NCI-H2081 (cell line): ENCODE data around the gene PLIN1.

ENCODE experiments used
- DNase-seq, 2 experiments: peaks; one replicate each; lab custom pipeline; 2025; lab: John Stamatoyannopoulos, UW

Gene PLIN1

DNA sequence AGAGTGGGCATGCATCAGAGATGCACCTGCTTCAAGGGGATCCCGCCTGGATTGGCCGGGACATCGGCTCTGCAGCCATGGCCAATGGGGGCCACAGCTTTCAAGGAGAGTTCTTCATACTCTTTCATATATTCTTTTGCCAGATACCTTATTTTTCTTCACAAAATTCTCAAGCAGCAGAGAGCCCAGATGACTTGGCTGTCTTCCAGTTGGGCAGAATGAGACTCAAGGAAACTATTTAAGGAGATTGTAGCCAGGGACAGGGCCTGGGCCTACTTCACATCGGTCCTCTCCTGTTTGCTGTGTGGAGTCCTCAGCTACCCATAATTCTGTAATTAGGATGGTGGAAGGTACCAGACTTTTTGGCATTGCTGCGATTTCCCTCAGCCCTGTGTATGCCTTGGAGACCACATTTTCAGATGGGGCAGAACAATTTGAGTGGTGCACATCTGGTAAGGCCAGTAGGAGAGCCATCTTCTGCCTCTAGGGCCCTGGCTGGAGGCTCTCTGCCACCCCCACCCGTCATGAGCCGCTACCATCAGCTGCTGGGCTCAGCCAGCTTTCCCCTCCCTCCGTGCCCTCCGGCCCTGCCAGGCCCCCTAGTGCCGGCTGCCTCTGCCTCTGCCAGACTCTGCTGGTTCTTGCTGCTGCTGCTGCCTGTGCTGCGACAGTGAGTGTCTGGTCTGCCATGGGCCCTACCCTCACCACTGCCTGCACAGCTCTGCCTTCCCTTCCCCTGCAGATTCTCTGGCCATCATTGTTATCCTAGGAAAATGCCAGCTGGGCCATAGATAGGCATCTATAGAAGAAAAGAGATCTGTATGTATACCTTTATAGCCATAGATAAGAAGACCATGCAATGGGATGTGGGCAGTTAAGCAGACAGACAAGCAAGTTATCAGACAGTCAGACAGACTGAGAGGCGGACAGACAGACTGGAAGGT lies 6.7 kb downstream of the PLIN1 start:
- DNase-seq = no peak

DNA sequence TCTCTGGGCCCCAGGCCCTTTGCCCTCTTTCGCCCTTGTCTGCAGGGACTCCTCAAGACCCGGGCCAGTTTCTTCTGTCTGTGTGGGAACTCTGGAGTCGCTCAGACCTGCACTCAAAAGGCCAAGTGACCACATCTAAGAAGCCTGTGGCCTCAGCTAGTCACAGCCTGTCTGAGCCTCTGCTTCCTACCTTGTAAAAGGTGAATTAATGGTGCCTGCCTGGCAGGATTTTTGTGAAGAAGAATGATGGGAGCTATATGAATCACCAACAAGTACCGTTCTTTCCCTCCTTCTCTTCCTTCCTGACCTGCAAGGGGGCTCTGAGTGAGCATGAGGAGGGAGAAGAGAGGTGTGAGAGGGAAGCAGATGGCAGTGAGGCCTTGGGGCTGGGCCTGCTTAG lies 7.5 kb downstream of the PLIN1 start:
- no peak for DNase-seq

DNA sequence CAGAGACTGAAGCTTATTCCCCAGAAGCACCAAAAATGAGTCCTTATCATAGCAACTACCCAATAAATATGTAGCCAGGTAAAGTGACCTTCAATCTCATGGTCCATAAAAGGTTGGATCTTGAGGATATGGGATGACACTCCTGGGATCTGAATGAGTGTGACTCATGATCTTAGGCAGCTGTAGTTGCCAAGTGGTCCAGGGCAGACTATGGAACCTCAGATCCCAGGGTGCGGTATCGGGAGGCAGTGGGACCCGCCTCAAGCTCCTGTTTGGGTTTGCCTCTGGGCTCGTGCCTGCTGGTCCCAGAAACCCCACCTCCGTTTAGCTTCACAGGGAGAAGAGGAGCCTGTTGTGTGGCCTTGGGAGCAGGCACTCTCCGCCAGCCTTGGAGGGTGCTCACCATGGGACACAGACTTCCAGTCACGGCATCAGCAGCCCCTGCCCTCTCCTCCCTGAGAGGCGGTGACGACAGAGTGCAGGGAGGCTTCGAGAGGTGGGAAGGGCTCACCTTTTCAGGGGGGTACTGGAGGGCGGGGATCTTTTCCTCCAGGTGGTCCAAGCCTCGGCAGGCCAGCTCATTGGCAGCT lies 8.1 kb downstream of the PLIN1 start:
- no peak for DNase-seq

DNA sequence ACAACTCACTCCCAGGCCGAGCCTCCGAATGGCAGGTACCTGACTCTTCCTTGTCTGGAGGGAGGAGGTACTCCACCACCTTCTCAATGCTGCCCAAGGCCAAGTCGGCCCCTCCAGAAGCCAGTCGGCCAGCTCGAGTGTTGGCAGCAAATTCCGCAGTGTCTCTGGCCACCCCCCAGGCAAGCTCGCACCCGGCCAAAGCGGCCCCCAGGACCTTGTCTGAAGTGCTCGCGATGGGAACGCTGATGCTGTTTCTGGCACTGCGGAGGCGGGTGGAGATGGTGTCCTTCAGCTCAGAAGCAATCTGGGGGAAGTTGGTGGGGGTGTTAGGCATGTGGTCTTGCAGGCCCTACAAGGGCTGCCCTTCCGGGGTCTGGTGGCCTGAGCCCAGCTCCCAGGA lies 9.2 kb downstream of the PLIN1 start:
- DNase-seq = no peak

DNA sequence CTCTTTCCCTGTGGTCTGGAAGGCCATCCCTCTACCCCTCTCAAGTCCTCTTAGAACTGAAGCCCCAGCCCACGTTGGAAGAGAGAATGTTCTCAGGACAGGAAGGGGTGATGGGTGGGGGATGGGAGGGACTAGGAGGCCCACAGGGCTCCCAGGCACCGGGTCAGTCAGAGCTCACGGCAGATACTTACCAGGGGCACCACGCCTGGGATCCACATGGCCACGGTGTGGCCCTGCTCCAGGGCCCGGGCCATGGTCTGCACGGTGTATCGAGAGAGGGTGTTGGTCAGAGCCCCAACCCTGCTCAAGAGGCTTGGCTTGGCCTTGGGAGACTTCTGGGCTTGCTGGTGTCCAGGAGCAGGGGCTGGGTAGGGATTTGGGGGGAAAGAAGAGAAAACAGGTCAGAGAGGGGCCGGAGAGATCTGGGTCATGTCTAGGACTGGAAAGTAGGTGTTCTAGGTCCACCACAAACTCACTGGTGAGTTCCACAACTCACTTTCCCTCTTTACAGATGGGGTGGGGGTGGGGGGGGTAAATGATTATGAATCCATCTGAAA lies 9.8 kb downstream of the PLIN1 start:
- DNase-seq = no peak

DNA sequence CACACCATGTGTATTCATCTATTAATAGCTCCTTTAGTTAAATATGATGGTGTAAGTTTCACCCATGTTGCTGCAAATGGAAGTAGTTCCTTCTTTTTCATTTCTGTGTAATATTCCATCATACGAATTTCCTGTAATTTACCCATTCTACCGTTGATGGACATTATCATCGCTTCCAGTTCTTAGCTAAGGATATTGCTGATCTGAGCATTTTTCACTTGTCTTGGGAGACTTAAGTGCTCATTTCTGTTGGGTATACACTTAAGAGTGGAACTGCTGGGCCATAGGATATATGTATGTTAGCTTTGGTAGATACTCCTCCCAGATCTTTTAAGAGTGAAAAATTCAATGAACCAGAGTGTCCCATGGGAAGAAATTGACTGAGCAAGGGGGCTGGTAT lies 11.0 kb downstream of the PLIN1 start:
- no peak for DNase-seq

DNA sequence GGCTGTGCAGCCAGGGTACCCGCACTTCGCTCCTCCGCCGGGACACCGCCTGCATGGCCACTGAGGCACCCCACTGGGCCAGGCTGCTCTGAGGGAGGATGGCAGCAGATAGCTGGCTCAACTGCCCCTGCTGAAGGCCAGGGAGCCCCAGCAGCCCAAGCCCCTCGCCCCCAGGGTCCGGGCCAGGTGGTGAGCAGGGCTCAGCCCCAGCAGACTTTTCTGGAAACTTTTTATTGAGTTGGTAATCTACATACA lies 11.5 kb downstream of the PLIN1 start:
- DNase-seq = no peak

DNA sequence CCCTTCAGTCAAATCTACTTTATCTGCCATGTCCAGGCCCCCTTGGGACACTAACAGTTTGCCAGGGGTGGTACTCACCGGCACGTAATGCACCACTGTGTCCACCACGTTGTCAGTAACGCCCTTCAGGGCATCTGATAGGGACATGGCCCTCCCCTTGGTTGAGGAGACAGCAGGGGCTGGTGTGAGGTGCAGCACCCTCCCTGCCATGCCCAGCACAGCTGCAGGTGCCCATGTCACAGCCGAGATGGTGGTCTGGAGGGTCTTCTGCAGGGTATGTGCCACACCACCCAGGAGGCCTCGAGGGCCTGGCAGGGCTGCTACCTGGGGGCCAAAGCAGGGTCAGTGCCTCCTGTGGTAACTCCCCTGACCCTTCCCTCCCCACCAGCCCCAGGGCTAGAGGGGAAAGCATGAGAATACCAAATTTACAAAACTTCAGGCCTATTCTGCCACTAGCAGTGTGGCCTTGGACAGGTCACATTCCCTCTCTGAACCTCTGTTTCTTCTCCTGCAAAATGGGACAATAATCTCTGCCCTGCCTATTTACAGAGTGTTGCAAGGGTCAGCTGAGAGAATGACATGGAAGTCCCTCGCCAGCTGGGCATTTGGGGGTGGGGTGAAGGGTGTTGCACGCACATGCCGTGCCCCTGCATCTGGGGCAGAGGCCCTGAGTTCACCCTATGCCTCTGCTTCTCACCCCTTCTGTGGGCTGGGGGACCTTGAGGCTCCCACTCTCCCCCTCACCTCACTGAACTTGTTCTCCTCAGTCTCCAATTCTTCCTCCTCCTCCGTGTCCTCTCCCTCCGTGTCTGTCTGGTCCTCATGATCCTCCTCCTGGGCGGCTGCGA lies 12.1 kb downstream of the PLIN1 start:
- DNase-seq = no peak

DNA sequence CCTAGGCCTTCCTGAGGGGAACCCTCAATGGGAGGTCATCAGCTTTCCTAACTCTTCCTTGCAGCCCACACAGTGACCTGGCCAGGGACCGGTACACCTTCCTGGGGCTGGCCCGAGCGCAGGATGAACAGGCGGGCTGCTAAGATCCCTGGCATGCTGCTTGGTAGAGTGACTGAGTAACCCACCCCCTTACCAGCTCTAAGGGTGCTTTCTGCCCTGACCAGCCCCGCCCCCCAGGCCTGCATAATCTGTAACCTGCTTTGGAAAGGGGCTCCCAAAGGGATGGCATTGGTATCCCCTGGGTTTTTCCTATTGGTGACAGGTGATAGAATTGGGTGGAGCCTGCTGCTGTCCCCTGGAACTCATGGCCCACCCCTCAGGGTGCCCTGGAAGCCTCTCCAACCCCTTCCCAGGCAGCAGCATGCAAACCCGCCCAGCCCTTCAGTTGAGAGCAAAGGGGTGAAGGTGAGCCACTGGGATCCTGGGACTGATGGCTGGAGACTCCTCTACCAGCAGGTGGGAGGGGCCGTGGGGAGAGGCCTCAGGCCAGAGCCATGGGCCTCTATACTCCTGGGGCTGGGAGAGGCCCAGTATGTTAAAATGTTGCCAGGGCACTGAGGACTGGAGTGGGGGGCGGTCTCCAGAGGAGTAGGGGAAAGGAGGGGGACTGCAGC lies 12.8 kb downstream of the PLIN1 start:
- no peak for DNase-seq

DNA sequence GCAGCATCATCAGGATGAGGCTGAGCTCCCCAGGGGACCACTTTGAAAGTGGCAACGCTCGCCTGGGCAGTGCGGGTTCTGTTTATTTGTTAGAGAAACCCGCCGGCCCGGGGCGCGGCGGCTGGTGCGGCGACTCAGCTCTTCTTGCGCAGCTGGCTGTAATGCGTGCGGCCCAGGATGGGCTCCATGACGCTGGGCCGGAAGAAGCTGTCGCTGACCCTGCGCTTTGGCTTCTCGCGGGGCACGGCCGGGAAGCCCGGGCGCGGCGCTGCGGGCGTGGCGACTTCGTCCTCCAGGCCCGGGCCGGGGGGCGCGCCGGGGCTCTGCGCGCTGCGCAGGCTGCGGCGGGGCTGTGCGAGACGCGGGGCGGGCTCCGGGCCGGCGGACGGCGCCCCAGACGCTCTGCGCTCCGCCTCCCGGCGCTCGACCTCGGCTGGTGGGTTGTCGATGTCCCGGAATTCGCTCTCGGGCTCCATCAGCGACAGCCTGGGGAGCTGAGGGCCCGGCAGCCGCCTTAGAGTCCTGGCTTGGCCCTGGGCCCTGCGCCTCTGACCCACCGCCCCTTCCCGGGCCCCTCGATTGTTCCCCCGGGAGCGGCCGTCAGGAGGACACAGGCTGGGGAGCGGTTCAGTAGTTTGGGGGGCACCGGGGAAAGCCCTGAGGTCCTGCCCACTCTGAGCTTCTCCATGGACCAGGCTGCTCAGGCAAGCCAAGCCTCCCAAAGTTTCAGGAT lies 13.6 kb downstream of the PLIN1 start:
- peak in 1 of 2 experiments; percentile 31 for DNase-seq

DNA sequence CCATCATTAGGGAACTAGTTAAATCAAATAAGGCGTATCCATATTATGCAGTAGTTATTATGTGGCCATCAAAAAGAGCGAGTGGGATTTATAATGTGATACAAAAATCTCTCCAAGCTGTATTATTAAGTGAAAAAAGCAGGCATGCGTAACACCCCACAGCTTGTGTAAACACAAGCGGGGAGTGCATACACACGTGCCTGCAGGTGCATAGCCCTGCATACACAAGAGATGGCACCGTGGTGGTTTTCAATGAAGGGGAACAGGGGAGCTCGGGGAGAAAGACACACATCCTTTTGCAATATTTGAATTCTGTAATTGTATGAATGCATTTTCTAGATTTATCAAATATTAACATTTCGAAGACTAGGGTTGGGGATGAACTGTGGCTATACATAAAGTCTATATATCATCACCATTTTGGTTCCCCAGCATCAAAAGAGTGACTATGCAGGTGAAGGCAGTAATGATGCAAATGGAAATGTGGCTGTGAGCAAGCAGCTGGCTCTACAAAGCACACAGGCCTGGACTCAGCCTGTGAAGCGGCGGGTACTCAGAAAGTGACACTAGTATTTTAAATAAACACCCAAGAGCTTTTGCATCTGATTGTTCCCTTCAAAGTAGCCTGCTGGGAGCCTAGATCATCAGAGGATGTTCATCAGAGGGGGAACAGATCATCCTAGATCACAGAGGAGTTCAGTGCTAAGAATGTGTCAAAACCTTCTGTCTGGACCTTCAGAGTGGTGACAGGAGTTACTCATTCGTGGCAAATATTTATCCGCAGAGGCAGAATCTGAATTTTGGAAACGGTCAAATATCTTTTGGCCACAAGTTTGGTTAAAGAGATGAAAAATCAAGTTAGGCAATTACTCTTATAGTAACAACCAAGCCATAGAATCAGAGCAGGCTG lies 14.5 kb downstream of the PLIN1 start:
- DNase-seq = peak; percentile 64 to 90

DNA sequence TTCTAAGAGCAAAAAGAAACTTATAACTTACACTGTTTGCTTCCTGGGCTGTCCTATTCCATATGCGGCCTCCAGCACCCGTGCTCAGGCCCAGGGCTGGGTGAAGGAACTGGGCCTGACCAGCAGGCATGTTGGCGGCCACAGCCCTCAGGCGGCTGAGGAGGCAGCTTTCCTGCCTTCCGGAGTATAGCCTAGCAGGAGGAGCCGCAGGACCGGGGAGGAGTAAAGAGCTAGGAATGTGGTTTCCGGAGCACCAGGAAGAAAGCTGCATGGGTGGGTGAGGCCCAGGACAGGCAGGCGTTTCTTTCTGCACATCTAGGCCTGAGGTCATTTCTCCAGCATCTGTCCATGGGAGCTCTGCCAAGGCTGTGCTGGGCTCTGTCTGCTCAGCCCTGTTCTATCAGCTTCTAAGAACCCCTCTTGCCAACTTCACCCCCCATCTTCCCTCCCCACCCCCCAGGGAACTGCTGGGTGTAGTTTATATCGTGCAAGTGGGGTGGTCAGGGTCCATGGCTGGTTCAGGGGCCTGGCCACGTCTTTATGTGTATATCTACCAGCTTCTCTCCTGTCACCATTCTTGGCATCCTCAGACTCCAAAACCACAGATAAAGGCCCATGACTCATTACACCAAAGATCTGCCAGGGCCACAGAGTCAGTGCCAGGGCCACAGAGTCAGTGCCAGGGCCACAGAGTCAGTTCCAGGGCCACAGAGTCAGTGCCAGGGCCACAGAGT lies 16.1 kb downstream of the PLIN1 start:
- DNase-seq = no peak

DNA sequence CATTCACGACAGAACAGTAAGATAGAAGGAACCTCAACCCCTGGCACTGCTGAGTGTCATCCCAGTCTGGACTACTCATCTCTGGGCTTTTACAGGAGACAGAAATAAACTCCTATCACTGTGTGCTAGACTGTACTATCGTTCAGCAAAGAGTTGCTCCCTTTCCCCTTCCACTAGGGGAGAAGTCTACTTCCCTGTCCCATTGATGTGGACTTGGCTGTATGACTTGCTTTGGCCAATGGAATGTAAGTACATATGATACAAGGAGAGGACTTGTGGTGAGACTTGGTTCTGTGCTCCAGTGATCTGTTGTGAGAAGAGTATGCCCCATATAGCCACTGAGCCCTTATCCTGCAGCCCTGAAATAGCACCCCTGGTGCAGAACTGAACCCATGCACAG lies 18.6 kb downstream of the PLIN1 start:
- DNase-seq = no peak

DNA sequence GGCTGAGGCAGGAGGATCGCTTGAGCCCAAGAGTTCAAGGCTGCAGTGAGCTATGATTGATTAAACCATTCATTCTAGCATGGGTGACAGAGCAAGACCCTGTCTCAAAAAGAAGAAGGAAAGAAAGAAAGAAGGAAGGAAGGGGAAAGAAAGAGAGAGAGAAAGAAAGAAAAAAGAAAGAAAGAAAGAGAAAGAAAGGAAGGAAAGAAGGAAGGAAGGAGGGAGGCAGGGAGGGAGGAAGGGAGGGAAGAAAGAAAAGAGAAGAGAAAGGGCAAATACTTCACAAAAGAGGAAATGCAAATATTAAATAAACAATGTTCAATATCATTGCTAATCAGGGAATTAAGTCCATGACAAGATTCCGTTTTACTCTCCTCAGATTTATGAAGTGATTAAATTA lies 19.9 kb downstream of the PLIN1 start:
- DNase-seq = no peak

DNA sequence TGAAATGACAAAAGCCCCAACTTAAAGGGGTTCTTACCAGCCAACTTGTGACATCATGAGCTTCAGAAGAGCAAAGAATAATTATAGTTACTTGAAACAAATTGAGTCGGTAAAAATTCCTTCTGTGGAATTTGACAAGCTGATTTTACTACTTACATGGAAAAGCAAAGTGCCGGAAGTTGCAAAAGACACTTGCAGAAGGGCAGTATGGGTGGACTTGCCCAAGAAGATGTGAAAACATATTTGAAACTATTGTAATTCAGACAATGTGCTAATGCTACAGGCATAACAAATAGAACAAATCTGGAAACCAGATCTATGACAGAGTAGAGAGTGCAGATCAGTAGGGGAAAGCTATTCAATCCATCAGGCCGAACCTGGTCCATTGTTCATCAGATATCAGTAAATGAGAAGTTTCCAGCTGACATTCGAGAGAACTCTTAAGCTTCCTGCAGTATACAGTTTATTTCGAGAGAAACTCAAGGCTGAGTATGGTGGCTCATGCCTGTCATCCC lies 21.4 kb downstream of the PLIN1 start:
- no peak for DNase-seq

DNA sequence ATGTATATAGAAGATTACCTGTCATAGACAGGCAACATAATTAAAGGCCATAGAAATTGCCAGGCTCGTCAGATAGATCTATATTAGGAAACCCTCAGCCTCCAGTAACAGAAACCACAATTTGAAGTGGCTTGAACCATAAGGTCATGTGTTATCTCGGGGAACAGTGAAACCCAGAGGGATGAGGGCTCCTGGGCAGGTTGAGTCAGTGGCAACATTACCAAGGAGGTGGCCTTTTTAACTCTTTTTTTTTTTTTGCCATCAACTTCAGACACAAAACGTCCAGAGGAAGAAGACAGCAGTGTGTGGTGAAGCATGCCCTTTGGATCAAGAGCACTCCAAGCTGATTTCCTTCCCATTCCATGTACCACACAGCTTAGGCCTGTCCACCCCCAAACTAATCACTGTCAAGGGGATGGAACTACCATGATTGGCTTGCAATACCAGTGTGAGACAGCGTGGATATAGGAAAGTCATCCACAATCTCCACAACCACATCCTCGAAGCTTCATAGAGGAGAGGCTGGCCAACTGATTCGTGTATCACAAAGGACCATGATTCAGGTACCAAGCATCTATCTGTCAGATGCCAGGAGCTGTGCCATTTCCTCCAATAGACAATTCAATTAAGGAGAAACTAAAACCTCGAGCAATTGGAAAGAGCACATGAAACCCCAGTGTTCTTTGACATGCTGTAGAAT lies 22.9 kb downstream of the PLIN1 start:
- no peak for DNase-seq

DNA sequence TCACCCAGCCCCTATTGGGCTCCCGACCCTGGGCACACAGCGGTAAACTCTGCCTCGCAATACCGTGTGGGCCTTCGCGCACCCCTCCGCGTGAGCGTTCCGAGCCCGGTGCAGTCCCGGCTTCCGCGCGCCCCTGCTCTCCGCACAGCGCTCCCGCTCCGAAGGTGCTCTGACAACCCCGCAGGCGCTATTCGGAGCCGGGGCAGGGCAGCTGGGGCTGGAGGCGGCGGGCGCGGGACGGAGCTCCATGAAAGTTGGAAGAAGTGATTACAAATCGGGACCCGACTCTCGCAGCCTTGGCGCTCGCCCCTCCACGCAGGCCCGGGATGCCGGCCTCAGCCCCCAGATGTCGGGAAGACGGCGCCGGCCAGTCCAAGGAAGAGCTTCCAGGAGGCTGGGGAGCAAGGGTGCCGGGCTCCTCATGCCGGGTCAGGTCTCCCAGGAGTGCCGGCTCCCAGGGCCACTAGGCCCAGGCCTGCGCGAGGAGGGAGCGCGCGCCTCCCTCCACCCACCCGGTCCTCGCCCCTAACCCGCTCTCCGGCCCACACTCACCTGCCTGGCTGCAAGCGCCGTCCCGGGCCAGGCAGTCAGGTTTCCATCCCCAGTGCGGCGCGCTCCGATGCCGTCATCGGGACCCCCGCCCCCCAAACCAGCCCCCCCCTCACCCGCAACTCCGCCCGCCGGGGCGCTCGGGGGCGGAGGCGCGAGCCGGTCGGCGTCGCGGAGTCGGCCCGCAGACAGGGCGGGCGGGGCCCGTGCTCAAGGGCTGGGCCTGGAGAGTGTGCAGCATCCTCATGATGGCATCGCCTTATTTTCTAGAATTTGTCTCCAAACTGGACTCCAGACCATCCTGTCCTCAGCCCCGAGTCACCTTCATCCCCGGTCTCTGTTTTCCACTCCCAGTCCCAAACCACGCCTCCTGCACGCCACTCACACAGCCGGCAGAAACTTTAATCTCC lies 24.0 kb downstream of the PLIN1 start, which contains the start of gene KIF7:
TSS of gene KIF7 (minus strand) at position 621 of the 959 bp plus-strand sequence. CDS start 2,537 bp downstream, outside the sequence.
- peak in 1 of 2 experiments; percentile 30 for DNase-seq
